Spleen (tissue), 3 donors: Measurements from ENCODE around the gene KCTD13.

Experiments used
- POLR2A ChIP-seq, 3 donors: fragments of 450-650 bp; IDR thresholded peaks; one replicate each; pipeline ENCODE4 v1.5.1; 2017; ENCODE audit warnings: antibody characterized with exemption in 3 of 3, mild to moderate bottlenecking in 1 of 3
- POLR2AphosphoS5 ChIP-seq, 3 donors: sonication (generic); formaldehyde crosslinking; IDR thresholded peaks; one replicate each; pipeline ENCODE4 v1.5.1; 2017; ENCODE audit warnings: antibody characterized with exemption in 3 of 3

- TF ChIP-seq POLR2AphosphoS5 (IDR thresholded peaks at IDR 0.05) = no peak
- TF ChIP-seq POLR2A (IDR thresholded peaks at IDR 0.05) = no peak
Observed at GRCh38 chr16:29898804-29899515, 27.1 kb downstream of the KCTD13 start.
